Epithelial cell of proximal tubule (primary cell): Measurements from ENCODE around the gene SUSD2. TPM values are rescaled to one million over a fixed set of nuclear protein-coding genes. Genes with fewer than 3 reads are reported as not detected.
"Not testable (repeated sequence)": the region's sequence is repeated elsewhere in the genome, so short reads cannot be mapped to it uniquely, and the experiment has no call there.

Experiments used
- DNase-seq: peaks from one replicate; pipeline ENCODE4 v3.0.0-alpha.2; 2011; ENCODE audit warnings: low read depth
- H3K4me3 ChIP-seq: 2 replicates; pipeline ENCODE4 v1.5.1; 2011; ENCODE audit warnings: low read depth, mild to moderate bottlenecking, low read length
- total RNA-seq: library from RNA; depleted of rRNA; stranded (reverse); fragments of >200 nt; gene quantifications from 2 replicates; pipeline ENCODE4 v1.2.3, GENCODE V29; 2015
- TF ChIP-seq, protein P1 (sequence below): conservative IDR thresholded peaks from 2 replicates; pipeline ENCODE4 v1.5.1; 2012; ENCODE audit warnings: low read depth, mild to moderate bottlenecking, low read length

SUSD2 gene
- total RNA-seq, 1 donor from 2014 or later = 0.06 TPM

DNA sequence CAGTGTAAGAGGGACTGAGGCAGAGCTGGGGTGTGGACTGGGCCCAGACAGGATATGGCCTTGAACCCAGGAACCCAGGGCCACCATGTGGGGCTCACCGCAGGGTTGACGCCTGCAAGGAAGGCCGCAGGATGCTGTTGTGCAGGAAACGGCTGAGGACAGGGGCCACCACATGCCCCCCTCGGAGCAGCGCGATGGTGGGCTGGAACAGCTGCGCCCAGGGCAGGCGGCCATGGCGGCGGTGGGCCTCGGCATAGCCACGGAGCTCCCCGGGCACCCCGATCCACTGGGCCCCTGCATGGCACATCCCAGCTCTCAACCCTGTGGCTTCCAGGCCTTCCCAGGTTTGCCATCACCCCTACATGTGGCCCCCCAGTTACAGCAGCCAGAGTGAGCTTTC is 51.4 kb downstream of the SUSD2 start:
- H3K4me3 ChIP-seq = no peak overlapping the region
- TF ChIP-seq, protein P1, sequence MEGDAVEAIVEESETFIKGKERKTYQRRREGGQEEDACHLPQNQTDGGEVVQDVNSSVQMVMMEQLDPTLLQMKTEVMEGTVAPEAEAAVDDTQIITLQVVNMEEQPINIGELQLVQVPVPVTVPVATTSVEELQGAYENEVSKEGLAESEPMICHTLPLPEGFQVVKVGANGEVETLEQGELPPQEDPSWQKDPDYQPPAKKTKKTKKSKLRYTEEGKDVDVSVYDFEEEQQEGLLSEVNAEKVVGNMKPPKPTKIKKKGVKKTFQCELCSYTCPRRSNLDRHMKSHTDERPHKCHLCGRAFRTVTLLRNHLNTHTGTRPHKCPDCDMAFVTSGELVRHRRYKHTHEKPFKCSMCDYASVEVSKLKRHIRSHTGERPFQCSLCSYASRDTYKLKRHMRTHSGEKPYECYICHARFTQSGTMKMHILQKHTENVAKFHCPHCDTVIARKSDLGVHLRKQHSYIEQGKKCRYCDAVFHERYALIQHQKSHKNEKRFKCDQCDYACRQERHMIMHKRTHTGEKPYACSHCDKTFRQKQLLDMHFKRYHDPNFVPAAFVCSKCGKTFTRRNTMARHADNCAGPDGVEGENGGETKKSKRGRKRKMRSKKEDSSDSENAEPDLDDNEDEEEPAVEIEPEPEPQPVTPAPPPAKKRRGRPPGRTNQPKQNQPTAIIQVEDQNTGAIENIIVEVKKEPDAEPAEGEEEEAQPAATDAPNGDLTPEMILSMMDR = no peak
- DNase-seq = no peak

DNA sequence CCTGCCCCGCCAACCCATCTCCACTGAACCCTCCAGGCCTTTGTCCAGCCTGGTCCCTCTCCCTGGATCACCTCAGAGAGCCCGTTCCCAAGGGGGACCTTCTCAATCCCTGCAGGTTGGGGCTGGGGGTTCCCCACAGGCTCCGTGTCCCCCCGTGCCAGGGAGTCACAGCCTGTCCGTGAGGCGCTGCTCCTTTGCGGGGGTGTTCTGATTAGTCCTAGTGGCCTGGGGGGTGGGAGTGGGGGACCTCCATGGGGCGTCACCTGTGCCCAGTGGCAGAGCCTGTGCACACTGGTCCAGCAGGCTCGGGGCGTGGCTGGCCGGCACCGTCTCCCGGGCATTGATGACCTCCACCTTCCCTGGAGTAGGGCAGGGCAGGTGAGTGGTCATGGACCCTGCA is 51.9 kb downstream of the SUSD2 start:
- TF ChIP-seq, protein P1 = no peak
- H3K4me3 ChIP-seq = no peak overlapping the region
- no peak for DNase-seq

DNA sequence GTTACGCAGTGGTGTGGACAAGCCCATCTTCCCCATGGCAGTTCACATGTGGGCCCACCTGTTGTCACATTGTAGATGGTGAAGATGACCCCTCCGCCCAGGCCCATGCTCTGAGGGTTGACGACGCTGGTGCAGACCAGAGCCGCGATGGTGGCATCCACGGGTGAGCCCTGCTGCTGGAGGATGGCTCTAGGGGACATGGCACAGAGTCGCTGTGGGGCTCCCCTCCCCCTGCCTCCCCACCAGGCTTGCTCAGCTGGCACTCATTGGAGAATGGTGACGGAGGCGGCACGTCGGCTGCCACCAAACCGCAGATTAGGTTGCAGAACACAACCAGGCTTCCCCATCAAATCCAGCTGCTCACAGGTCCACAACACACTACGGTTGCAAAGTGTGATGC is 52.5 kb downstream of the SUSD2 start:
- DNase-seq = no peak
- no peak overlapping the region for H3K4me3 ChIP-seq
- TF ChIP-seq, protein P1 = no peak

DNA sequence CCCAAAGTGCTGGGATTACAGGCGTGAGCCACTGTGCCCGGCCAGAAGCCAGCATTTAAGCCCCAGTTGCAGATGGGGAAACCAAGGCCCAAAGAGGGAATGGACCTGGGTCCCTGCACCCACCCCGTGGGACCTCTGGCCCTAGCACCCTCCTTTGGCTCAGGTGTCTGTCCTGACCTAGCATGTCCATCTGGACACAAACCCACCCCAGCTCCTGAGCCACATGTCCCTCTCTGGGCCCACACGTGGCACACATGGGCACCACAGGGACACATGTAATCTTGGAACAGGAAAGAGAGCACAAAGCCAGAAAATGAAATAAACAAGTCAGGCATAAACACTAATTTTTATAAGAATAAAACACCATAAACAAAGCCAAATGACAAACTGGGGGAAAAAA is 54.0 kb downstream of the SUSD2 start:
- no peak overlapping the region for H3K4me3 ChIP-seq
- no peak for DNase-seq
- TF ChIP-seq, protein P1 = no peak

DNA sequence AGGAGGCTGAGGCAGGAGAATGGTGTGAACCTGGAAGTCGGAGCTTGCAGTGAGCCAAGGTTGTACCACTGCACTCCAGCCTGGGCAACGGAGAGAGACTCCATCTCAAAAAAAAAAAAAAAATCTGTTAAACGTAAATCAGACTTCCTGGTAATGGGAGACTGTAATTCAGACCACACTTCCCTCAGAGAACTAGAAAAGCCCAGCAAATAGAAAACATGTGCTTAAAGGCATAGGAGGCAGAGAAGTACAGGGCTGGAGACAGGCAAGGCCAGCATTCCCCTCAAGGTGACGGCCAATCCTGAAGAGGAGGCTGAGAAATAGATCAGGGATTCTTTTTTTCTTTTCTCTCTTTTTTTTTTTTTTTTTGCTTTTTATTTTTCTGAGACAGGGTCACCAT is 55.4 kb downstream of the SUSD2 start:
- H3K4me3 ChIP-seq = no peak overlapping the region
- DNase-seq = no peak
- TF ChIP-seq, protein P1 = no peak

DNA sequence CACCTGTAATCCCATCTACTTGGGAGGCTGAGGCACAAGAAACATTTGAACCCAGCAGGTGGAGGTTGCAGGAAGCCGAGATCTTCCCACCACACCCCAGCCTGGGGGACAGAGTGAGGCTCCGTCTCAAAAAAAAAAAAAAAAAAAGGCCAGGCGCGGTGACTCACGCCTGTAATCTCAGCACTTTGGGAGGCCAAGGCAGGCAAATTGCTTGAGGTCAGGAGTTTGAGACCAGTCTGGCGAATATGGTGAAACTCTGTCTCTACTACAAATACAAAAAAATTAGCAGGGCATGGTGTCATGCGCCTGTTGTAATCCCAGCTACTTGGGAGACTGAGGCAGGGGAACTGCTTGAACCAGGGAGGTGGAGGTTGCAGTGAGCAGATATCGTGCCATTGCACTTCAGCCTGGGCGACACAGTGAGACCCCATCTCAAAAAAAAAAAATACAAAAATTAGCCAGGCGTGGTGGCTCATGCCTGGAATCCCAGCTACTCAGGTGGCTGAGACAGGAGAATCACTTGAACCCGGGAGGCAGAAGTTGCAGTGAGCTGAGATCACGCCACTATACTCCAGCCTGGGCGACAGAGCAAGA is 56.9 kb downstream of the SUSD2 start:
- H3K4me3 ChIP-seq, DNase-seq: not testable (repeated sequence)

Other genes starting within 250 kb of the SUSD2 start
- 2.1 and 8.6 TPM in 2 replicates for gene GSTT2B, start 220.3 kb upstream of the SUSD2 start, total RNA-seq
- 2.1 TPM in 1 of 2 replicates, not detected in the other for gene DDTL, start 214.6 kb upstream of the SUSD2 start, total RNA-seq
- gene DDT, start 207.0 kb upstream of the SUSD2 start, total RNA-seq = 138 and 163 TPM in 2 replicates
- 1.6 TPM in 1 of 2 replicates, not detected in the other for gene GSTT2, start 201.4 kb upstream of the SUSD2 start, total RNA-seq
- gene GSTT4, start 176.0 kb upstream of the SUSD2 start, total RNA-seq = not detected in 2 replicates
- 21.8 and 34.0 TPM in 2 replicates for gene CABIN1, start 170.2 kb upstream of the SUSD2 start, total RNA-seq
- gene GGT5, start 63.6 kb downstream of the SUSD2 start, total RNA-seq = 0.22 and 1.3 TPM in 2 replicates
- 22.7 and 24.3 TPM in 2 replicates for gene SPECC1L, start 89.3 kb downstream of the SUSD2 start, total RNA-seq
- gene ADORA2A, start 246.1 kb downstream of the SUSD2 start, total RNA-seq = 0.36 TPM in 1 of 2 replicates, not detected in the other